ENCODE measurements around the gene ERRFI1.
A peak's percentile ranks its signal among the peaks of the same experiment; 100 is the strongest.
"Not testable (repeated sequence)": the region's sequence is repeated elsewhere in the genome, so short reads cannot be mapped to it uniquely, and the experiment has no call there.

ERRFI1 gene

GRCh38 chr1:8026153-8026975 lies at the start of gene ERRFI1:
ERRFI1 (minus strand) TSS chr1:8026309; CDS start chr1:8015619, 10,690 bp downstream.
- peak; percentile 96 for DNase-seq (ENCODE audit: low spot score)

- DNase-seq (ENCODE audit: low spot score), result no peak
Observed at GRCh38 chr1:8075511-8076051, 49.5 kb upstream of the ERRFI1 start.

- DNase-seq (ENCODE audit: low spot score), result no peak
Observed at GRCh38 chr1:8073112-8073855, 47.2 kb upstream of the ERRFI1 start.

- no peak for DNase-seq (ENCODE audit: low spot score)
Observed at GRCh38 chr1:8070381-8070811, 44.3 kb upstream of the ERRFI1 start.

- DNase-seq (ENCODE audit: low spot score), result not testable (repeated sequence)
Observed at GRCh38 chr1:8069614-8070320, 43.7 kb upstream of the ERRFI1 start.

- DNase-seq (ENCODE audit: low spot score), result no peak
Observed at GRCh38 chr1:8065369-8065768, 39.3 kb upstream of the ERRFI1 start.

GRCh38 chr1:8063298-8064036 lies 37.4 kb upstream of the ERRFI1 start:
- DNase-seq (ENCODE audit: low spot score), result no peak

- no peak for DNase-seq (ENCODE audit: low spot score)
Observed at GRCh38 chr1:8062861-8063260, 36.8 kb upstream of the ERRFI1 start.

GRCh38 chr1:8061673-8062386 lies 35.7 kb upstream of the ERRFI1 start:
- peak; percentile 25 for DNase-seq (ENCODE audit: low spot score)

- peak; percentile 94 for DNase-seq (ENCODE audit: low spot score)
Observed at GRCh38 chr1:8061210-8061609, 35.1 kb upstream of the ERRFI1 start.

GRCh38 chr1:8059161-8059622 lies 33.1 kb upstream of the ERRFI1 start:
- DNase-seq (ENCODE audit: low spot score), result no peak

- not testable (repeated sequence) for DNase-seq (ENCODE audit: low spot score)
Observed at GRCh38 chr1:8057779-8058178, 31.7 kb upstream of the ERRFI1 start.

- DNase-seq (ENCODE audit: low spot score), result peak; percentile 57
Observed at GRCh38 chr1:8055973-8056372, 29.9 kb upstream of the ERRFI1 start.

GRCh38 chr1:8053878-8054567 lies 27.9 kb upstream of the ERRFI1 start:
- no peak for DNase-seq (ENCODE audit: low spot score)

- DNase-seq (ENCODE audit: low spot score), result no peak
Observed at GRCh38 chr1:8051650-8052049, 25.5 kb upstream of the ERRFI1 start.

- DNase-seq (ENCODE audit: low spot score), result not testable (repeated sequence)
Observed at GRCh38 chr1:8049229-8049628, 23.1 kb upstream of the ERRFI1 start.

- DNase-seq (ENCODE audit: low spot score), result peak; percentile 60
Observed at GRCh38 chr1:8047686-8048445, 21.8 kb upstream of the ERRFI1 start.

- DNase-seq (ENCODE audit: low spot score), result no peak
Observed at GRCh38 chr1:8047112-8047511, 21.0 kb upstream of the ERRFI1 start.

- no peak for DNase-seq (ENCODE audit: low spot score)
Observed at GRCh38 chr1:8046391-8046790, 20.3 kb upstream of the ERRFI1 start.

All from AG08395 (cell line).